ENCODE measurements around the gene CEP83. TPM values are rescaled to one million over a fixed set of nuclear protein-coding genes. Genes with fewer than 3 reads are reported as not detected.

Gene CEP83
- total RNA-seq, 4 donors from 2014 or later: 7.9 to 25.9 (median 11.4) TPM

DNA sequence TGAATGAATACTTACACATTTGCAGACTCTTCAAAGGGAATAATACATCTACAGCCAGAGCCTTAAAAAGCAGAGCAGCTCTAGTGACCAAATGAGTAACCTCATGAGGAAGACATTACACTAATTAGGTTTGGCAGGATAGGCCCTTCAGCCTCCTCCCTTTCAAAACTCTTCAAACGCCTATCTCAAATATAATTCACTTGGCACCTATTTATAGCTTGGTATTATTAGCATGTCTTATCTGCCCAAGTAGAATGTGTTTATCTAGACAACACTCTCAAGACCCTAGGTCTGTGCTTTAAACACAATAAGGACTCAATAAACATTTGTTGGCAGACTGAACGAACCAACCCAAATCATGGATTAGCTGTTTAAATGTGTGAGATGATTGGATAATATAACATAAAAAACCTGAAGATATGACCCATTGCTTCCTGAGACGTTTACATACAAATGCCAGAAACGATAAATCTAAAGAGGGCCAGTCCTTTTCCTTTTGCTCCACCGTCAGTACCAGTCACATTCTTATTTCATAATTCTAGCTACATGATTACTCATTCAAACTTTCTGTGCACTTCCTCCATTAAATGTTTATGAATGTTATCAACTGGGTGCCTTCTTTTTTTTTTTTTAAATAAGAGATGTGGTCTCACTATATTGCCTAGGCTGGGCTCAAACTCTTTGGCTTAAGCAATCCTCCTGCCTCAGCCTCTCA, 123.3 kb downstream of the CEP83 start:
- TF ChIP-seq POLR2A (IDR thresholded peaks at IDR 0.05): no peak
- TF ChIP-seq, protein P1, sequence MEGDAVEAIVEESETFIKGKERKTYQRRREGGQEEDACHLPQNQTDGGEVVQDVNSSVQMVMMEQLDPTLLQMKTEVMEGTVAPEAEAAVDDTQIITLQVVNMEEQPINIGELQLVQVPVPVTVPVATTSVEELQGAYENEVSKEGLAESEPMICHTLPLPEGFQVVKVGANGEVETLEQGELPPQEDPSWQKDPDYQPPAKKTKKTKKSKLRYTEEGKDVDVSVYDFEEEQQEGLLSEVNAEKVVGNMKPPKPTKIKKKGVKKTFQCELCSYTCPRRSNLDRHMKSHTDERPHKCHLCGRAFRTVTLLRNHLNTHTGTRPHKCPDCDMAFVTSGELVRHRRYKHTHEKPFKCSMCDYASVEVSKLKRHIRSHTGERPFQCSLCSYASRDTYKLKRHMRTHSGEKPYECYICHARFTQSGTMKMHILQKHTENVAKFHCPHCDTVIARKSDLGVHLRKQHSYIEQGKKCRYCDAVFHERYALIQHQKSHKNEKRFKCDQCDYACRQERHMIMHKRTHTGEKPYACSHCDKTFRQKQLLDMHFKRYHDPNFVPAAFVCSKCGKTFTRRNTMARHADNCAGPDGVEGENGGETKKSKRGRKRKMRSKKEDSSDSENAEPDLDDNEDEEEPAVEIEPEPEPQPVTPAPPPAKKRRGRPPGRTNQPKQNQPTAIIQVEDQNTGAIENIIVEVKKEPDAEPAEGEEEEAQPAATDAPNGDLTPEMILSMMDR (IDR thresholded peaks at IDR 0.05): no peak
- 78 to 90% methylated on average over 5 of the region's 5 CpGs for WGBS, 2 donors
- H3K4me3 ChIP-seq: no peak overlapping the region
- H3K27ac ChIP-seq: no peak overlapping the region
- H3K9me3 ChIP-seq: no peaks in the 10 kb centered on the region
- H3K4me1 ChIP-seq: no peaks in the 10 kb centered on the region
- DNase-seq: no peak
- peaks cover 0 to 3% (median 0%) of the 10 kb centered on the region in 3 donors for H3K36me3 ChIP-seq
- intact Hi-C loops (cut with DNase I): no loop called here
- no peaks in the 10 kb centered on the region for H3K27me3 ChIP-seq

GRCh38 chr12:94333396-94333795, 126.3 kb downstream of the CEP83 start:
- Histone ChIP-seq H3K36me3 (peaks cover 0 to 19% (median 0%) of the 10 kb centered on the region in 3 donors), H3K9me3 (no peaks in the 10 kb centered on the region), H3K27ac (no peak overlapping the region), H3K4me3 (no peak overlapping the region), H3K27me3 (no peaks in the 10 kb centered on the region), H3K4me1 (no peaks in the 10 kb centered on the region)
- TF ChIP-seq, protein P1 (IDR thresholded peaks at IDR 0.05): no peak
- TF ChIP-seq POLR2A (IDR thresholded peaks at IDR 0.05): no peak
- 86 to 87% methylated on average over 3 of the region's 3 CpGs for WGBS, 2 donors
- DNase-seq: no peak
- intact Hi-C loops (cut with DNase I): no loop called here

DNA sequence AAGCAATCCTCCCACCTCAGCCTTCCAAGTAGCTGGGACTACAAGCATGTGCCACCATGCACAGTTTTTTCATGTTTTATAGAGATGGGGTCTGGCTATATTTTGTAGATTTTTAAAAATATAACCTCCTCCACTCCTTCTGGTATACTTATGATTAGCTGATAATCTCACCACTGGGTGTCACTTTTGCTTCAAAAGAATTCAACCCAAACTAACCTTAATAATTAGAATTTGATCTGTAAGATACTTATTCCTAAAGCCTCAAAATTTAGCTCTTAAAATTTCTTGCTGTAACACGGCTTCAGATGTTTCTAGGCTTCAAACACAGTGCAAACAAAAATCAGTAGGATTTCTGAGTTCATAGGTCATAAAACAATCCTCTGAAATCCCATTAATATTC, 130.3 kb downstream of the CEP83 start:
- DNase-seq: no peak
- H3K9me3 ChIP-seq: no peaks in the 10 kb centered on the region
- no peak overlapping the region for H3K27ac ChIP-seq
- intact Hi-C loops (cut with DNase I): no loop called here
- H3K36me3 ChIP-seq: peaks cover 0 to 43% (median 0%) of the 10 kb centered on the region in 3 donors
- no peak for TF ChIP-seq POLR2A (IDR thresholded peaks at IDR 0.05)
- WGBS, 2 donors: 78 to 81% methylated on average over 1 of the region's 1 CpG
- H3K27me3 ChIP-seq: no peaks in the 10 kb centered on the region
- H3K4me3 ChIP-seq: no peak overlapping the region
- H3K4me1 ChIP-seq: no peaks in the 10 kb centered on the region

DNA sequence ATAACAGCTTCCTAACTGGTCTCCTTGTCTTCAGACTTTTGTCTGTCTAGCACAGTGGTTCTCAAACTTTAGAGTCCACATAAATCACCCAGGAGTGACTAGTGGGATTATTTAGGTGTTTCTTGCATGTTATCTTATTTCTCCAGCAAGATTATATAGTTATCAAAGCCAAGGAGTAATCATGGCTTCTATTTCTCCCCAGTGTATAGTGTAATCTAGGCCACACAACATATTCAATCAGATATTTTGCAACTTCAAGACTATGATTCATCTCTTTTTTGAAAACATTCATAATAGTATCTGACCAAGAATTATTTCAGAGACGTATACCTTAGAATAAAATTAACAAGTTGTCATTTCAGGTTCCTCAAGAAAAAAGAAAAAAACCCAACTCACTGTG, 131.9 kb downstream of the CEP83 start:
- Histone ChIP-seq H3K27ac (no peak overlapping the region), H3K9me3 (no peaks in the 10 kb centered on the region), H3K4me3 (no peak overlapping the region), H3K36me3 (peaks cover 0 to 59% (median 0%) of the 10 kb centered on the region in 3 donors), H3K4me1 (no peaks in the 10 kb centered on the region), H3K27me3 (no peaks in the 10 kb centered on the region)
- no peak for DNase-seq
- intact Hi-C loops (cut with DNase I): no loop called here
- 58 to 85% methylated on average over 1 of the region's 1 CpG for WGBS, 2 donors
- no peak for TF ChIP-seq POLR2A (IDR thresholded peaks at IDR 0.05)
- TF ChIP-seq, protein P1 (IDR thresholded peaks at IDR 0.05): no peak

DNA sequence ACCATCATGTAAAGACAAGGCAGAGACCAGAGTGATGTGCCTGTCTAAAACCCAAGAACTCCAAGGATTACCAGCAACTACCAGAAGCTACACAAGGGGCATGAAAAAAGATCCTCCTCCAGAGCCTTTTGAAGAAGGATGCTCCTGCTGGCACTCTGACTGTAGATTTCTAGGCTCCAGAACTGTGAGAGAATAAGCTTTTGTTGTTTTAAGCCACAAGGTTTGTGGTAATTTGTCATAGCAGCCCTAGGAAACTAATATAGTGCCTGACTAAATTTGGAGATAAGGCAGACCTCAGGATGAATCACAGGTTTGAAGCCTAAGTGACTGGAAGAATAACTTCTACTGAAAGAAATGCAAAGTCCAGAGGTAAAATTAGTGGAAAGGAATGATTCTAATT, 132.9 kb downstream of the CEP83 start:
- Histone ChIP-seq H3K4me3 (no peak overlapping the region), H3K4me1 (no peaks in the 10 kb centered on the region), H3K9me3 (peaks cover 0 to 8% (median 0%) of the 10 kb centered on the region in 3 donors), H3K36me3 (peaks cover 0 to 70% (median 0%) of the 10 kb centered on the region in 3 donors), H3K27me3 (no peaks in the 10 kb centered on the region), H3K27ac (no peak overlapping the region)
- TF ChIP-seq, protein P1 (IDR thresholded peaks at IDR 0.05): no peak
- no peak for TF ChIP-seq POLR2A (IDR thresholded peaks at IDR 0.05)
- no peak for DNase-seq
- intact Hi-C loops (cut with DNase I): no loop called here
